NCI-H460 (cell line): Measurements from ENCODE around the gene LRRK2. TPM values are rescaled to one million over a fixed set of nuclear protein-coding genes. Genes with fewer than 3 reads are reported as not detected.
"Not testable (repeated sequence)": the region's sequence is repeated elsewhere in the genome, so short reads cannot be mapped to it uniquely, and the experiment has no call there.

Experiments
- DNase-seq: peaks from one replicate; pipeline ENCODE4 v3.0.0-alpha.2; 2016; ENCODE audit warnings: low read depth; ENCODE audit errors: extremely low read depth
- total RNA-seq: library from RNA; depleted of rRNA; stranded (reverse); fragments of >200 nt; shearing (Covaris generic); gene quantifications from 2 replicates; pipeline ENCODE4 v1.2.3, GENCODE V29; 2014

Gene LRRK2
- total RNA-seq, 1 experiment from 2014 or later = 1.8 TPM

DNA sequence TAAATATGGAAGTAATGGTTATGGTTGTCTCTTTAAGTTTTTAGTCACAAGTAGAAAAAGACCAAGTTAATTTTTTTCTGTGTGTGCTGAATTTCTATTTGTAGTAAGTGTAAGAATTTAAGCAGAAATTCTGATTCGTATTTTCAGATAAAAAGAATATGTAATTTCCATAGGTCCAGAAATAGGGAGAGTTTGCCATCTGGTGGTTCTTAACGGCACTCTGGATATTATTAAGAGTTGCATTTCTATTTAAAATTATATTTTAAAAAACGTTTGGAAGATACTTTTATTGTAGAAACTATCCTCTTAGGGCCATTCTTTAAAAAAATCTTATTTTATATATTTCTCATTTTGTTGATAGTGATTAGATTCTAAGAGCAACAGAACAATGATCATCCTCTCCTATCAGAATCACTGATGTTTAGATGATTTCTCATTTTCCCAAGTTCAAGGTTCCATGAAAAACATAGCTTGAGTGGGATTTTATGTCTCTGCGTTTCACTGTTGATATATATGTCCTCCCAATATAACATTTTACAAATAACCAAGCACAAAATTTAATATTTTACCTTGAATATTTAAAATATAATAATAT lies 88.3 kb downstream of the LRRK2 start:
- DNase-seq = peak; percentile 13

DNA sequence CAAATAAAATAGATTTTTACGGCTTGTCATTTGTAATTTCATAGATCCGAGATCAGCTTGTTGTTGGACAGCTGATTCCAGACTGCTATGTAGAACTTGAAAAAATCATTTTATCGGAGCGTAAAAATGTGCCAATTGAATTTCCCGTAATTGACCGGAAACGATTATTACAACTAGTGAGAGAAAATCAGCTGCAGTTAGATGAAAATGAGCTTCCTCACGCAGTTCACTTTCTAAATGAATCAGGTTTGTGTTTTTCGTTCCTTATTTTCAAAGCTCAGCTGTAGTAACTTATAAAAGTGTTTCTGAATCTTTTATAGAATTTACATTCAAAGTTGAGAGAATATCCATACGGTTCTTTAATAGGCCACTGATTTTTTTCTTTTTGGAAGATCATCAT lies 89.1 kb downstream of the LRRK2 start:
- no peak for DNase-seq

DNA sequence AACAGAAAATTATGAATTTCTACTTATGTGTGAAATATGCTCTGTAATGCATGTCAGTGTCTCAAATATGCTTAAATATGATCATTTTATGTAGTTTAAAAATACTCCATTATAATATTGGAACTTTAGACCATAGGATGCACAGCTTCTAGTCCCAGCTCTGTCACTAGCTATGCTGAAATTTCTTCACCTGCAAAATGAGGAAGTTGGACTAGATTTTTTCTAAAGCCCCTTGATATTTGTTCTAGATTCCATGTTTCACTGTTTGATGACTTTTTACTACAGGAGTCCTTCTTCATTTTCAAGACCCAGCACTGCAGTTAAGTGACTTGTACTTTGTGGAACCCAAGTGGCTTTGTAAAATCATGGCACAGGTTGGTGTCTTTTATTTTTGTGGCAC lies 90.1 kb downstream of the LRRK2 start:
- no peak for DNase-seq

DNA sequence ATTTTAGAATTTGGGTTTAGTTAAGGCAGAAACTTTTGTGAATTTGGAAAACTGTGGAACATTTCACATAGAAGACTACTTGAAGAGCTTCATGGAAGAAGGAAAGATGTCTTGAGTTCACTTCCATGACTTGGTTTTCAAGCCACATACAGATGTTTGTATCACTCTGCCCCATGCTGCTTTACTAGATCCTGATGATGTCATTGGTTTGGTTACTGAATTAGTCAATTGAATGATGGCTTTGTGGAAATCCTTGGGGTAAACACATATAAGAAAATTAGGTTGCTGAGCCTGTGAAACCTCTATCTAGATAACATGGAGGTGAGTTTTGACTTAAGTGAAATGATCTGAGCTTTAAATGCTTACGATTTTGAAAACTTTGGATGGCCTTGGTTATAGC lies 90.6 kb downstream of the LRRK2 start:
- DNase-seq = no peak

DNA sequence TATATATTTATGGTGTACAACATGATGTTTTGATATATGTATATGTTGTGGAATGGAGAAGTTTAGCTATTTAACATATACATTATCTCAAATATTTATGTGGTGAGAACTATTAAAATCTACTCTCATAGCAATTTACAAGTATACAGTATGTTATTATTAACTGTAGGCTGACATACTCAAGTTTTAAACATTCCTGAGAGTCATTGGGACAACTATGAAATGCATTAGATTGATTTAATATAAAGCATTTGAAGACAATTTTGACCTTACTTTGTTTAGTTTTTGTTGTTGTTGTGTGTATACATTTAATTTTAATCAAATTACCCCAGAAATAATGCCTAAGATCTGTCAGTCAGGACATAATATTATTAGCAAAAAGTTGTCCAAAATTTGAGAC lies 99.5 kb downstream of the LRRK2 start:
- DNase-seq = no peak

DNA sequence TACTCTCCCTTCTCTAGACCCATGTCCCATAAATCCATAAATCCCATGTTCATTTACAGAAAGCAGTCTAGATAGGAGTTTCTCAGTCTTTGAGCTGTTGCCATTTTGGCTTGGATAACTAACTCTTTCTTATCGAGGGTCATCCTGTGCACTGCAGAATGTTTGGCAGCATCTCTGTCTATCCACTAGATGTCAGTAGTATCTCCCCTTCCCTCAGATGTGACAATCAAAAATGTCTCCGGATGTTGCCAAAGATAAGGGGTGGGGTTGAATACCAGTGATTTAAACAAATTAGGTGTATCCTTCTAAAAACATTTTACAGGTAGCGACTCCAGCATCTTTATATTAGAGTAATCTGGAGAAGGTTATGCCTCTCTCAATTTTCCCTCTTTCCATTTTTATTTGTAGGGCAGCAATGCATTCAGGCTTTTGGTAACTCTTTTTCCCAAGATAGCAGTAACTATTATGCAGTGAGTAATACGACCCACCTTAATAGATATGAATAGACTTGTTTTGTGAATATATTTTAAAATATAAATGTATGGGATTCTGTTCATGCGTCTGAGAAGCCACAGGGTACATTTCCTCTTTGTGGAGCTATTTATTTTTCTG lies 100.7 kb downstream of the LRRK2 start:
- peak; percentile 83 for DNase-seq

DNA sequence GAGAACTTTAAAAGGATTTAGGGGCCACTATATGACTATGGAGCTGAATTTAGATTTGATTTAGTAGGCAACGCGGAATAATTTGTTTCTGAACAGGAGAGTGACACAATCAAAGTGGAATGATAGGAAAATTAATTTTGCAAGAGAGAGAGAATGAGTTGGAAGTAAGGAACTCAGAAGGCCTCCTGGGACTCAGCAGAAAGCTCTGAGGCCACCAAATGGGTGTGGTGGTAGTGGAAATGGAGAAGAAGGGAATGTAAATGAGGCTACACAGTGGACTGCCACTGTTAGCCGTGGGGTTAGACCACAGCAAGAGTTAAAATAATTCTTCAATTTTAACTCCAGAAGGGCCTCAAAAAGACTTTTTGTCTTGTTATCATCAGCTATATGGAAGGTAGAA lies 102.7 kb downstream of the LRRK2 start:
- no peak for DNase-seq

DNA sequence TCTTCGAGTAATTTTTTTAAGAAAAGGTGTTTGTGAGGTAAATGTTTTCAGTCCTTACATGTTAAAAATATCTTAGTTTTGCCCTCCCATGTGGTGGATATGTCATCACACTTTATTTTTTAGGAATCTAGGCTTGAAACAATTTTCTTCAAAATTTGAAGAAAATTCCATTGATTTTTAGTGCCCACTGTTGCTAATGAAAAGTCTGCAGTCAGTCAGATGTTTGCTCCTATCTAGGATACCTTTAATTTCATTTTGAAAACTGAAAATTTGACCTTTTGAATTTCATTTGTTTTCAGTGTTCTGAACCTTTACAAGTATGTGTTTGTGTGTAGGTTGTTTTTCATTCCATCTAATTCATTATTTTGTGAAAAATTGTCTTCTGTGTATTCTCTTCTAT lies 105.4 kb downstream of the LRRK2 start:
- no peak for DNase-seq

DNA sequence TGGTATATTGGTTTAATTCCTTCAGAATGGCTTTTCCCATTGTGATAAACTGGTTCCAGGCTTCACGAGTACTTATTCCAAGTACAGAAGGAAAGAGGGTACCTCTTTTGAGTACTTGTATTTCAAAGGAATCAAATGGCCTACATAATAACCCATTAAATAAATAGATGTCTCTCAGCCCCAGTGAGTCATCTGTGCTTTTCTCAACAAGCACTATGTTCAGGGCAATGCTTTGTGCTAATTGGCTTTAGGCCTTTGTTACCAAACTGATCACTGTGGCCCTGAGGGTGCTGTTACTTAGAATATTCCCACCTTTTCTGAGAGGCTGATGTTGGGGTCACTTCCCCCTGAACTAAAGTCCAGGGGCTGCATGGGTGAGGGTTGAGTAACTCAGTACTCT lies 107.1 kb downstream of the LRRK2 start:
- DNase-seq = no peak

DNA sequence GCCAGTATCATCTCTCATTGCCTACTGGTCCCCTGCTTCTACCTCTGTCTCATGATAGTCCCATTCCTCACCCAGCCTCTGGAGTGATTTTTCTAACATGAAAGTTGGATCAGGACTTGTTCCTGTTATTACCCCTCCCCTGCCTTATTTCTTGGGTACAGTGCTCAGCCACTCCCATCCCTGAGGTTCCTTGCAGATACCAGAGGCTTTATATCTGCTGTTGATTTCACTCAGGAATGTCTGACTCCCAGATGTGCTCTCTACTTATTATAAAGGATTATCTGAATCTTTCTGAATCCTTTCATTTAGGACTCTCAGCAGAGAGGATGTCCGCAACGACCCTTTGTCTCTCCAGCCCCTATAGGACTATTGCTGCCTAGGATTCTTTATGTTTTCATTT lies 111.2 kb downstream of the LRRK2 start:
- no peak for DNase-seq

DNA sequence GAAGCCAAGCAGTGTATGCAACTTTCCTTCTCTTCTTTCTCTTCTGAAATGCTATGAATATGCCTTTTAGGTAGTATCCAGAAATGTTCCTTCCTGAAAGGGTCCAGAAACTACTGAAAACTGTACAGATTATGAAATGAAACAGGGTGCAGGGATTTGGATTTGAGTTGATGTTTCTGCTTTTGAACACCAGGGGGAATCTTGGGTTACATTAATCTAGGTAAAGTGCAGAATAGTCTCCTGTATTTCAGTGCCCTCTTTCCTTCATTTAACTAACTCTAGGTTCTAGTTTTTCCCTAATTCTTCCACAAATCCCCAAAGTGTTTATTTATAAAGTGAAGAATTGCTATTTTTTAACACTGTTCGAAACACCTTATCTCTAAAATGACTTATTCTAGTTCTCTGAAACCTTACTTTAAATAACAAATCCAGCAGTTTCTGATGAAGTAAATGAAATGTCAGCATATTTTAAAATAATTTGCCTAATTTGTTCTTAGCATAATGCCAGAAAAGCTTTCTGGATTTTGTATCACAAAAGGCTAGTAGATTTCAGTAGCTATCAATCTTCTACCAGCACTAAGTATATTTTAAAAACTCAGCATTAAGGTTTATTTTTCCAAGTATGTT lies 111.9 kb downstream of the LRRK2 start:
- peak; percentile 17 for DNase-seq

DNA sequence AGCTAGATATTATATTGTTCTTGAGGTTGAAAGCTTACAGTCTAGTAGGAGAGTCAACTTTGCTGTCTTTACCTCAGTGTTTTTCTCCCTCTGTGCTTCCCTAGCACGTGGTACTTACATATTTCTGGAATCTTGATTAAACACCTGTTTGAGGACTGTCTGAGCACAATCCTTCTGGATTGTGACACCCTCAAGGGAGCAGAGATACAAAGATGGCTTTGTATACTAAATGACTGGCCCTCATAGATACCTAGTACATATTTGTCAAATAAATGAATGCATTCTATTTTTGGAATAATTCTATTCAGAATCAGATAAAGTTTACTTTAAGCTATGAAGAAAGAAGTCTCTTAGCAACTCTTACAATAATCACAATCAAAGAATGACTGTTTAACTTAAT lies 113.3 kb downstream of the LRRK2 start:
- DNase-seq = no peak

DNA sequence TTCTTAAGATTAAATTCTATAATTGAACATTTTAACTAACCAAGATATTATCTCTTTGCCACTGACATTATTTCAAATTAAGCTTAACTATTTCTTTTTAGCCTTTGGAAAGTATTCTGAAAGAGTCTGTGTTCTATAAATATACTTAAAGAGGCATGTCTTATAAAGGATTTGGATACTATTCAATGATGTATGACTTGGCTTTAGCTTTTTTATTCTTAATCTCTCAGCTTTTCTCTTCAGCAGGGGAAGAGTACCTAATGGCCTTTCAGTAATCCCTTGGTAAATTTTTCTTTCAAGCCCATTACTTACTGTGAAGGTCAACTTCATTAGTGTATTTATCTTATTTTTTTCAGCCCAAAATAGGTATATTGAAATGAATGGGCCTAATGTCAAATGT lies 113.8 kb downstream of the LRRK2 start:
- DNase-seq = no peak

DNA sequence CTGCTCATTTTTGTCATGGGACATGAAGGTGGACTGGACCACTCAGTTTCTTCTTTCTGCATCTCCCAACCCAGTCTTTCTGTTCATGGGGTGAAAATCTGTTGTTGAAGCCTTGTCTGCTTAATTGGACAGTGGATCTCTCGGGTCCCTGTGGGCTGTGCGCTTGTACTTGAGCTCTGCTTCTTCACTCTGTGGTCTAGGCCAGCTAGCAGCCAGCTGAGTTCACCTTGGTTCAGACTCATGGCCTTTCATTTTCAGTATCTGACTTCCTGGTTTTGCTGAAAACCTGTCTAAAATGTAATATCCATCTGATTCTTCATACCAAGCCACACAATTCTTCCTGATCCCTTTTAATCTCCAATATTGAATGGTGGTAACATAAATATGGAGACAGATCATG lies 117.2 kb downstream of the LRRK2 start:
- DNase-seq = no peak

DNA sequence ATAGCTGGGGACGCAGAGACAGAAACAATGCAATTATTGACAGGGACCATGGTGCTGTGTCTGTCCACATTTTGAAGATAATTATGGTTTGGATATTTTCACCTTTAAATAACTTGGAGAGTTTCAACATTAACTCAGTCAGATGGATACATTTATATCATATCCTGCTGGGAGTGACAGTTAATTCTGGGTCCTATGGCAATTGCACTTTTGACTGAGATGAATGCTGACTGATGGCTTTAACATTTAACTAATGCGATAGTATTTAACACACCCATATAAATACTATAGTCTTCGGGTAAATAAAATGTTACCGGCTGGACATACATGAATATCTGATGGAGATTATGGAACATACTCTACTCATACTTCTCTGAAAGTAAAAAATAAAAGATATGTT lies 118.3 kb downstream of the LRRK2 start:
- no peak for DNase-seq

DNA sequence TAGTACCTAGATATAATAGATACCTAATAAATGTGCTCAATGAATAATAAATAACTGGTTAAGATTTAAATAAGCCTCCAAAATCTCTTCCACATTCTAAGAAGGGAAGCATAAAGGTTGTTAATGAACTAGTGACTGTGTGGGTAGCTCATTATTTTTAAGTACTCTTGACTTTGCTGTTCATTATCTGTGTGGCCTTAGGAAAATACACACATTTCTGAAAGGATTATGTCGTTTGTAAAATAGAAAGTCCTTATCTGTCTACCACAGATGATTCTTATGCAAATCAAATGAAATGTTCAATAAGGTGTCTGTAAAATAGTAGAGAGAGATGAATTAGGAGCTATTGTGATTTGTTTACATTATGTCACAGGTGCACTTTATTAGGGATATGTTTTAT lies 119.5 kb downstream of the LRRK2 start:
- DNase-seq = no peak

DNA sequence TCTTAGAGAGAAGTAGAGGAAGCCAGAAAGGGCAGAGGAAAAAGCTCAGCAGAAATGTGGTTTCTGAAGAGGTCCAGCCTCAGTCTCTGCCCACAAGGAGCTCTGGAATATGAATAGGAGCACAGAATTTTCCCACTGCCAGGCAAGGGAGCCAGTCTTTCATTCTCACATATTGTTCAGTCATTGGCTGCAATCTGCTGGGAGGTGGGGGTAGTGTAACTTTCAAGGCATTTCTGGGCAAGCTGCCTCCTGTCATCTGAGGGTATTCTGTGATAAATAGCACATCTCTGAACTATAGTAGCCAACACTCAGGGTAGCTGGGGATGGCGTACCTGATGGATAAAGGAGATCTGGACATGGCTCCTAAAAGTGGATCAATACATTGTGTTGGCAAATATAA lies 127.2 kb downstream of the LRRK2 start:
- no peak for DNase-seq

DNA sequence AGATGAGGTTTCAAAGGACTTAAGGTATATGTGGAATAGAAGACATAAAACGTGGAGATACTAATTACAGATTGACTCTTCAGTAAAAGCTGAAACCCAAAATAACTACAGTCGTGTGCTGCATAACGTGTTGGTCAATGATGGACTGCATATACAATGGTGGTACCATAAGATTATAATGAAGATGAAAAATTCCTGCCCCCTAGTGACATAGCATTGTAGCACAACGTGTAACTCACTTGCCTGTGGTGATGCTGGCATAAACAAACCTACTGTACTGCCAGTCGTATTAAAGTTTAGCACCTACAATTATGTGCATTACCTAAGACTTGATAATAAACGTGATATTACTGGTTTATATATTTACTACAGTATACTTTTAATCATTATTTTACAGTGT lies 150.3 kb downstream of the LRRK2 start:
- DNase-seq = peak; percentile 3

DNA sequence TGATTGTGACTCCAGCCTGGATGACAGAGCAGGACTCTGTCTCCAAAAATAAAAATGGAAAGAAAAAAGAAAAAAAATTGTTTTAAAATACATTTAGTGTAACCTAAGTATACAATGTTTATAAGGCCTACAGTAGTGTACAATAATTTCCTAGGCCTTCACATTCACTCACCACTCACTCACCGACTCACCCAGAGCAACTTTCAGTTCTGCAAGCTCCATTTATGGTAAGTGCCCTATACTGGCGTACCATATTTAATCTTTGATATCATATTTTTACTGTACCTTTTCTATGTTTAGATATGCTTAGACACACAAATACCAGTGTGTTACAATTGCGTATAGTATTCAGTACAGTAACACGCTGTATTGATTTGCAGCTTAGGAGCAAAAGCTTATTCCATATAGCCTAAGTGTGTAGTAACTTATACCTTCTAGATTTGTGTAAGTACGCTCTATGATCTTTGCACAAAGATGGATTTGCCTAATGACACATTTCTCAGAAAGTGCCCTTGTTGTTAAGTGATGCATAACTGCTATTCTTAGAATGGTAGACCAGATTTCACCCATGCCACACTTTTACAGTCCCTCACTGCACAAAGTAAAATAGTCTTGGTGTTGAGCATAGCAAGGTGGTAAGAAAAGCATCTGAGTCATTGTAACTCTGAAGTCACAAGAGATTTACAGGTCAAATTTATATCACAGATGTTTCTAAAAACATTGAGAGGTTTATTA lies 151.9 kb downstream of the LRRK2 start:
- no peak for DNase-seq

DNA sequence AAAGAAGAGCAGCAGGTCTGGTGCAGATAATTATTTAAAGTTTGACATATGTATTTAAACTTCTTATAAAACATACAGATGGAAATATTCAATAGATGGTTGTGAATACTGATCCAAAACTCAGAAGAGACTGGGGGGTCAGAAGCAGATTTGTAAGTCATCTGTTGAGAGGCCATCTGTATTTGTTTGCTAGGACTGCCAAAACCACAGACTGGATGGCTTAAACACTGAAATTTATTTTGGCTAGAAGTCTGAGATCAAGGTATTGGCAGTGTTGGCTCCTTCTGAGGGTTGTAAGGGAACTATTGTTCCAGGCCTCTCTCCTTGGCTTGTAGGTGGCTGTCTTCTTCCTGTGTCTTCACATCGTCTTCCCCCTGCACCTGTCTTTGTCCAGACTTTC lies 153.9 kb downstream of the LRRK2 start:
- no peak for DNase-seq

DNA sequence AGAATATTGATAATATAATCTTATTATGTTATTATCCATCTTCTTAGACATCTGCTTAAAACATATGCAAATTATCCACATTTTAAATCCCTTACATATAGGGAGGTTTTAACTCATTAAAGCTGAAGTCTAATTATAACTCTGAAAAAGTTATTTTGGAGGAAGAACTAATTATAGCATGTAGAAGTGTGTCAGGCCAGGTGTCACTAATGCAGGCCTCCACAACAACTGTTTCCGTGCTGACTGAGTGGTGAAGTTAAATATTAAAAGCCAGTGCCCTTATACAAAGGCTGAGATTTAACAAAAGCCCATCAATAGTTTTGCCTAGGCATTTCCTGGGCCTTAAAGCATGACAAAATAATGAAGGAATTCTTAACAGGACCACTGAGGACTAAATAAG lies 157.4 kb downstream of the LRRK2 start:
- no peak for DNase-seq

DNA sequence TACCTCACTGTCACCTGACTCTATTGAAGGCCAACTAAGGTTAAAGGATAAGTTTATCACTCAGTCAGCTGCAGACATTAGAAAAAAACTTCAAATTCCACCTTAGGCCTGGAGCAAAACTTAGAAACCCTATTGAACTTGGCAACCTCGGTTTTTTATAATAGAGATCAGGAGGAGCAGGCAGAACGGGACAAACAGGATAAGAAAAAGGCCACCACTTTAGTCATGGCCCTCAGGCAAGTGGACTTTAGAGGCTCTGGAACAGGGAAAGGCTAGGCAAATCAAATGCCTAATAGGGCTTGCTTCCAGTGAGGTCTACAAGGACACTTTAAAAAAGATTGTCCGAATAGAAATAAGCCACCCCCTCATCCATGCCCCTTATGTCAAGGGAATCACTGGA lies 162.5 kb downstream of the LRRK2 start:
- not testable (repeated sequence) for DNase-seq
